Esophagus (tissue), 2 donors: ENCODE data around the gene ACKR4. TPM values are rescaled to one million over a fixed set of nuclear protein-coding genes. Genes with fewer than 3 reads are reported as not detected.
"Not testable (repeated sequence)": the region's sequence is repeated elsewhere in the genome, so short reads cannot be mapped to it uniquely, and the experiment has no call there.

Source experiments
- H3K27ac ChIP-seq, 2 donors: one replicate each; pipeline ENCODE4 v1.5.1; 2013; ENCODE audit warnings: low read depth in 2 of 2, mild to moderate bottlenecking in 2 of 2, inconsistent platforms in 1 of 2, low read length in 1 of 2, moderate library complexity in 1 of 2
- H3K27me3 ChIP-seq, 2 donors: one replicate each; pipeline ENCODE4 v1.6.1; 2013; ENCODE audit warnings: low read length in 2 of 2, control low read depth in 1 of 2, mild to moderate bottlenecking in 1 of 2; ENCODE audit not compliant: insufficient read depth in 2 of 2, control insufficient read depth in 1 of 2
- H3K36me3 ChIP-seq, 2 donors: one replicate each; pipeline ENCODE4 v1.6.1; 2013; ENCODE audit warnings: low read length in 1 of 2; ENCODE audit not compliant: control insufficient read depth in 2 of 2, insufficient read depth in 2 of 2
- H3K4me1 ChIP-seq, 2 donors: one replicate each; pipeline ENCODE4 v1.6.1; 2013; ENCODE audit warnings: low read length in 1 of 2; ENCODE audit not compliant: control insufficient read depth in 2 of 2, insufficient read depth in 2 of 2
- H3K4me3 ChIP-seq, 2 donors: one replicate each; pipeline ENCODE4 v1.5.1; 2013; ENCODE audit warnings: low read length in 2 of 2, mild to moderate bottlenecking in 2 of 2, low read depth in 1 of 2, moderate library complexity in 1 of 2
- H3K9me3 ChIP-seq, 2 donors: one replicate each; pipeline ENCODE4 v1.6.1; 2013; ENCODE audit warnings: mild to moderate bottlenecking in 2 of 2, low read depth in 1 of 2, low read length in 1 of 2, moderate library complexity in 1 of 2; ENCODE audit not compliant: control insufficient read depth in 2 of 2, insufficient read depth in 1 of 2
- WGBS, 2 donors: extraction: QIAGEN DNeasy Blood & Tissue Kit; methylation state at CpG; one replicate each; pipeline ENCODE4 v1.1.7; 2013; 5-methylcytosine and 5-hydroxymethylcytosine counted together
- polyA plus RNA-seq, 2 donors: library from polyadenylated mRNA; stranded (reverse); fragments of 200-250 nt; gene quantifications; one replicate each; pipeline ENCODE4 v1.2.3, GENCODE V29; 2013
- donor health status: healthy with polysubstance abuse.
- donor health status: Bipolar disorder and iron deficiency.

Gene ACKR4
- polyA plus RNA-seq: under 1 TPM; 0.18 to 0.21 TPM

DNA sequence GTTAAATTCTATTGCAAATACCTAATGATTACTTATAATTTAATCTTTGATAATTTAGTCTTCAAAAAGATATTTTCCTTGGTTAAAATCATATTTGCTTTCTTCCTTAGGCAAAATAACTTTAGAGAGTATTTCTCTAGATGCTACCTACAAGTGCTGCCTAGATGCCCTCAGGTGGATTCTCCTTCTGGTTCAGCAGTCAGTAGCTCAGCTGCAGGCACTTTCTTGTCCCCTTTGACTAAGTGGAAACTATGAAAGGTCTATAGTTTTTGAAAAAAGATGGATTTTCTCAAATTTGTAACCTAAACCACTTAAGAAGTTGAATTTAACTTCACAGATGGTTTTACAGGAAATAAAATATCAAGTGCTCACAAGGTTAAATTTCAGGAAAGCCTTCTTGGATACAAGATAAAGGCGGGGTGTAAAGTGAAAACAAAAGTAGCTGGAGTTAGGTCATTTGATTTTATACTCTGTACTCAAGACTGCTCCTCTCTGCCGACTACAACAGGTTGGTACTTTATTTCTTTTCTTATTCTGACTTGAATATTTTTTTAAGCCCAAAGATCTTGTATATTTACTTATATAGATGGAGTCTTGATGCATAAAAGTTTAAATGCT is at the start of gene ACKR4:
Gene ACKR4 (plus strand): TSS at position 455 of the 618 bp plus-strand sequence. CDS start 3,128 bp downstream, outside the sequence.
- 43 to 63% methylated on average over 2 of the region's 2 CpGs for WGBS, 2 donors
- no peak within 1 kb of the TSS for H3K4me3 ChIP-seq
- no peaks in the 10 kb centered on the region for H3K27me3 ChIP-seq
- H3K36me3 ChIP-seq: no peaks in the 10 kb centered on the region
- no peak within 1 kb of the TSS for H3K27ac ChIP-seq
- no peaks in the 10 kb centered on the region for H3K9me3 ChIP-seq
- no peaks in the 10 kb centered on the region for H3K4me1 ChIP-seq

DNA sequence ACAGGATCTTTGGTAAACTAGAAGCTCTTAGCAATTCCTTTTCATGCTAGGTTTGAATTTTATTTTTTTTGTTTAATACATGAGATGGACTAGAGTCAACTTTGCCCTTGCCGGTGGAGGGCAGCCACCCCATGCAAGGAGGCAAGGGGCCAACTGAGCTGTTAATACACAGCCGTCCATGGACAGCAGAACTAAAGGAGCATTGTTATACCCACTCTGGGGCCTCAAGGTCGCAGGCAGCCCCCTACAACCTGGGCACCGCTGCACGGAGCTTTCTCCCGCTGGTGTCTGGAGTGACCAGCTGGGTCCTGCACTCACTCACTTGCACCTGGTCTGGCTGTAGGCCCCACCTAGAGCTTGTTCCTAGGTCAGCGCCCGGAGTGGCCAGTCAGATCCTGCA is 47.9 kb upstream of the ACKR4 start:
- no peak overlapping the region for H3K4me3 ChIP-seq
- H3K27ac ChIP-seq: no peak overlapping the region
- WGBS, 2 donors: 86 to 94% methylated on average over 8 of the region's 8 CpGs
- H3K4me1 ChIP-seq: no peaks in the 10 kb centered on the region
- H3K36me3 ChIP-seq: no peaks in the 10 kb centered on the region
- H3K27me3 ChIP-seq: no peaks in the 10 kb centered on the region
- no peaks in the 10 kb centered on the region for H3K9me3 ChIP-seq

DNA sequence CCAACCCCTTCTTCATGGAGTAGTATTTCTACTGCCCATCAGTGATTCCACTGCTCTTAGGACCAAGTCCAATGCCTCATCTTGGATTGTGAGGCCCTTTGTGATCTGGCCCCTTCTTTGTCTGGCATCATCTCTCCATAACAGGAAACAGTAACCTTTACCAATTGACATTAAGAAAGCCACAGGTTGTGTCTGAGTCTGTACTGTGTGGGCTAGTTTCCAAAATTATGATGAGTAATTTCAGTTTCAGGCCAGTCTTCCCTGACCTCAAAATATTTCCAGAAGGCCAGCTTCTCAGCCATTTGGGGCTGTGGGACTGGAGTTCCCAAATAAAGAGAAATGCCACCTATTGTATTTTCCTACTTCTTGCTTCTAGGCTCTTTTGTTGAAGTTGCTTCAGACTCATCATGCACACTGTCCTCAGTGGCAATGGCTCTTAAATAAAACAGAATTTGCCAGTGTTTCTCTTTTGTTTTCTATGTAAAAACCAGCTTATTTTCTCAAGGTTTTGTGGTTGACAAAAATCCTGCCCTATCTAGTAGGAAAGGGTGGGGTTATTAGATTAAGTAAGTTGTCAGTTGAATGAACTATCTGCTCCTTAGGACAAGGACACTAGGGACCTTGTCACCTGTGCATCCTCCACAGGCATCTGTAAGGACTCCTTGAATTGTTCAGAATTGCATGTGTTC is 47.0 kb upstream of the ACKR4 start:
- Histone ChIP-seq H3K4me3 (no peak overlapping the region), H3K9me3 (no peaks in the 10 kb centered on the region), H3K4me1 (no peaks in the 10 kb centered on the region), H3K27ac (no peak overlapping the region), H3K27me3 (no peaks in the 10 kb centered on the region), H3K36me3 (no peaks in the 10 kb centered on the region)

DNA sequence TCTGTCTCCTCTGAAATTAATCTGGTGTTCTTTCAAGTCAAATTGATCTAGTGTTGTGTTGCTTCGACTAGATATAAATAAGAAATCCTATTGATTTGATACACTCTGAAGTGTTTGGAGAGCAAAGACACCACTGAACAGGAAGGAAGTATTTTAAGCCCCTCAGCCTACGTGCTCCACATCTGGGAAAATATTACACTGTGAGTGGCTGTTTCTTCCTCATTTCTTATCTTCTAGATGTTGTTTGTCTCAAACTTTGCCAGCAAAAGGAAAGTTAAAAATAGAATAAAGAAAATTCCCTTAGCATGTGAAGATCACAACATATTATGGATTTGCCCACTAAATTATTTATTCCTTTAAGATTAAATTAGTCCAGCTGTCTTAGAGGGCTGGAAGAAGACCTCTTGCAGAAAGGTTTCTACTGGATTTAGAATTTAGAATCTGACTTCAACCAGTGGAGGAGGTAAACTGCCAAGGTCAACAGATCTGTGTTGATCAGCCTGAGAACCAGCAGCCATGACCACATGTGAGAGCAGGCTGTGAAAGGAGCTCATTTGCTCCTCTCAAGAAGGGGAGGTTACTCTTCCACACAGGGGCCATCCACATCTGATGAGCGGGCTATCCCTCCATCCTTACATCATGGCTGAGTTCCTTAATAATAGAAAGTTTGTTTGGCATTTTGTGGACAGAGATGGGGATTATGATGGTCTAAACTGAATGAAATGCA is 46.3 kb upstream of the ACKR4 start:
- WGBS, 2 donors: 67 to 69% methylated on average over 3 of the region's 3 CpGs
- H3K4me1 ChIP-seq: no peaks in the 10 kb centered on the region
- no peaks in the 10 kb centered on the region for H3K9me3 ChIP-seq
- H3K36me3 ChIP-seq: no peaks in the 10 kb centered on the region
- H3K27ac ChIP-seq: no peak overlapping the region
- H3K27me3 ChIP-seq: no peaks in the 10 kb centered on the region
- H3K4me3 ChIP-seq: no peak overlapping the region

DNA sequence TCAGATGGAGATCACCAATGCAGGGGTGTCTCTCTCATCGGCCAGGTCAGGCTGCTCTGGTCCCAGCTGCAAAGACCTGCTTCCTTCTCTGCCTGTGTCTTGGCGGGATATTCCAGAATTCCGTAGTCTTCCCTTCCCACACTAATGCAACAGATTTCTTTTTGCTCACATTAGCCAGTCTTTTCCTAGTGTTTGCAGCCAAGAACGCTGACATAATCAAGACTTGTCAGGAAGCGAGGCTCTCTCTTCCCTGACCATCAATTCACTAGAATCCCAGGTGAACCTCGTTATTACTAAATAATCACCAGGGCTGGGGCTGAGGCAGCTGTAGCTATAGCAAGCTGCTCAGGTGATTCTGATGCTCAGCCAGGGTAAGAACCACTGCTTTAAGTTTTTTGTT is 43.2 kb upstream of the ACKR4 start:
- no peaks in the 10 kb centered on the region for H3K4me1 ChIP-seq
- no peak overlapping the region for H3K4me3 ChIP-seq
- H3K36me3 ChIP-seq: no peaks in the 10 kb centered on the region
- no peaks in the 10 kb centered on the region for H3K27me3 ChIP-seq
- H3K9me3 ChIP-seq: no peaks in the 10 kb centered on the region
- WGBS, 2 donors: 79 to 82% methylated on average over 6 of the region's 6 CpGs
- H3K27ac ChIP-seq: no peak overlapping the region

DNA sequence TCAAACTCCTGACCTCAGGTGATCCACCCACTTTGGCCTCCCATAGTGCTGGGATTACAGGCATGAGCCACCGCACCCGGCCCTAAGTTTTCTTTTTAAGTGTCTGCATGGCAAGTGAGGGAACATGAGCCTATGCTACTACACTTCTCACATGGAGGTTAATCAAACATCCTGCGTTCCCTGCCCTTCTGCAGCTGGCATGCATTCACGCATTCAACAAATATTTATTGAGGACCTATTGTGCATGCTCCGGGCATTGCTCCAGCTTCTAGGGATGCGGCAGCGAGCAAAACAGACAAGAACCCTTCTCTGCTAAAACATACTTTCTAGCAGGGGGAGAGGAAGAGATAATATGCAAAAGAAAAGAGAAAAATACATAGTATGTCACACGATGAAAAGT is 42.6 kb upstream of the ACKR4 start:
- H3K36me3 ChIP-seq: no peaks in the 10 kb centered on the region
- no peak overlapping the region for H3K4me3 ChIP-seq
- no peaks in the 10 kb centered on the region for H3K9me3 ChIP-seq
- H3K4me1 ChIP-seq: no peaks in the 10 kb centered on the region
- 44 to 50% methylated on average over 8 of the region's 8 CpGs for WGBS, 2 donors
- H3K27ac ChIP-seq: no peak overlapping the region
- H3K27me3 ChIP-seq: no peaks in the 10 kb centered on the region

DNA sequence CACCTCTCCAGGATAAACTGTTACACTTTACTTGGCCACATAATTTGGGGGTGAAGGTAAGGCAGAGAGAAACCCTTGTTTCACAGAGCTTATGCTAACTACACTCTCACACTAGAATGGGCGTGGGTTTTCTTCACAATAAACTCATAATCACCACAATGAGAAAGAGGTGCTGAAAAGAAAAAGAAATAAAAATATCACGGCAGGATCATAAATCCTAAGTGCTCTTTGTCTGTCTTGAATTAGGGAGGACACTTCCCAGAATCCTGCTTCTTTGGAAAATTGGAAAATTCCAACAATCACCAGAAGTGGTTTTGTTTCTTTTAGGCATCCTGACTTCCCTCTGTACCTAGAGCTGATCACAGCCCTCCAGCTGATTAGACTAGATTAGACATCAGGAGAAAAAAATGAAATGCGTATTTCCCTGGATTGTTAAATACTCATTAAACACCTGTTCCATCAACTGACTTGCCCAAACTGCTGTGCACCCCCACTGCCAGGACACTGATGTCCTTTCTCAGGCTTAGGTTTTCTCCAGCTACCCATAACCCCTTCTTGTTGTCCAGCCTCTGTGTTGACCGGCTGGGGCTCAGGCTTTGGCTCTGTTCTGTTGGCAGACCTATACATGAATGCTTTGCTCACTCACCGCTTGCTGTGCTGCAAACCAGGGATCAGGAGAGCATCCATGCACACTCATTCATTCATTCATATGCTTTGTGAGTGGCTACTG is 41.6 kb upstream of the ACKR4 start:
- Histone ChIP-seq H3K4me1 (no peaks in the 10 kb centered on the region), H3K27ac (no peak overlapping the region), H3K27me3 (no peaks in the 10 kb centered on the region), H3K4me3 (no peak overlapping the region), H3K9me3 (no peaks in the 10 kb centered on the region), H3K36me3 (no peaks in the 10 kb centered on the region)
- WGBS, 2 donors: 81 to 86% methylated on average over 5 of the region's 5 CpGs

DNA sequence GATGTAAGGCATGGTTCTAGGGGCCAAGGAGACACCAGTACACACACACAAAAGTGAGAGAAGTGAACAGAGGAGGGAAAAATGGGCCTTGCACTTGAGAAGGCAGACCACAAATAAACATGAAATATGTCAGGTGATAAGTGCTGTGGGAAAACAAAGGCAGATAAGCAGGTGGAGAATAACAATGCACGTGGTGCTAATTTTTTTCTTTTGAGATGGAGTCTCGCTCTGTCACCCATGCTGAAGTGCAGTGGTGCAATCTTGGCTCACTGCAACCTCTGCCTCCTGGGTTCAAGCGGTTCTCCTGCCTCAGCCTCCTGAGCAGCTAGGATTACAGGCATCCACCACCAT is 41.1 kb upstream of the ACKR4 start:
- 80 to 88% methylated on average over 3 of the region's 3 CpGs for WGBS, 2 donors
- not testable (repeated sequence) for H3K4me1 ChIP-seq, H3K9me3 ChIP-seq, H3K27ac ChIP-seq, H3K4me3 ChIP-seq, H3K36me3 ChIP-seq, H3K27me3 ChIP-seq

DNA sequence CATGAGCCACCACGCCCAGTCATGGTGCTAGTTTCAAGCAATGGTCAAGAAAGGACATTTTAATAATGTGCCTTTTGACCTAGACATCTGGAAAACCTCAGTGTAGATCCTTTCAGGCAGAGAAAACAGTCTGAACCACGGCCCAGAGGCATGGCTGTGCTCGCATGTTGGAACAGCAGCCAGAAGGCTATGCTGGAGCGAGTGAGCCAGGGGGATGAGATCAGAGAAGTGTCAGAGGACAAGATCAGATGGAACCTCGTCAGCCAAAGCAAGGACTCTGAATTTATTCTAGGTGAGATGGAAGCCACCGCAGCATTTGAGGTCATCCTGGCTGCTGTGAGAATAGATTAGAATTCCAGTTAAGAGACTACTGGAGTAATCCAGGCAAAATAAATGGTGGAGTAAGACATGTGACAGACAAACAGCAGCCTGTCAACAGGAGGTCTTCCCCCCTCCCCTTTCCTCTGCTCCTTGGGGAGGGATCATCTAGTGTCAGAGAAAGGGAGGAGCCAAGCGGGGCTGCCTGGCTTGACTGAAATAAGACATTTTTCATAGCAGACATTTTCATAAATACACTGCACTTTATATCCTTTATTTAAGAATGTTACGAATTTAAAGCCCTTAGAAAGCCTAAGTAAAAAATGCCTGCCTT is 40.4 kb upstream of the ACKR4 start:
- H3K4me1 ChIP-seq: no peaks in the 10 kb centered on the region
- H3K9me3 ChIP-seq: no peaks in the 10 kb centered on the region
- H3K27me3 ChIP-seq: no peaks in the 10 kb centered on the region
- H3K36me3 ChIP-seq: no peaks in the 10 kb centered on the region
- WGBS, 2 donors: 66 to 68% methylated on average over 8 of the region's 8 CpGs
- H3K4me3 ChIP-seq: no peak overlapping the region
- H3K27ac ChIP-seq: no peak overlapping the region
